Activated CD8-positive, alpha-beta memory T cell treated with anti-CD3 and anti-CD28 coated beads for 4 hours (primary cell): ENCODE measurements around the gene ADCY1.
"Not testable (repeated sequence)": the region's sequence is repeated elsewhere in the genome, so short reads cannot be mapped to it uniquely, and the experiment has no call there.

ENCODE experiments used
- DNase-seq, 2 donors: peaks; one replicate each; pipeline ENCODE4 v3.0.0-alpha.2; 2020; ENCODE audit warnings: low read depth in 2 of 2

ADCY1 gene

GRCh38 chr7:45712872-45713668, 138.9 kb downstream of the ADCY1 start:
- DNase-seq, result no peak

DNA sequence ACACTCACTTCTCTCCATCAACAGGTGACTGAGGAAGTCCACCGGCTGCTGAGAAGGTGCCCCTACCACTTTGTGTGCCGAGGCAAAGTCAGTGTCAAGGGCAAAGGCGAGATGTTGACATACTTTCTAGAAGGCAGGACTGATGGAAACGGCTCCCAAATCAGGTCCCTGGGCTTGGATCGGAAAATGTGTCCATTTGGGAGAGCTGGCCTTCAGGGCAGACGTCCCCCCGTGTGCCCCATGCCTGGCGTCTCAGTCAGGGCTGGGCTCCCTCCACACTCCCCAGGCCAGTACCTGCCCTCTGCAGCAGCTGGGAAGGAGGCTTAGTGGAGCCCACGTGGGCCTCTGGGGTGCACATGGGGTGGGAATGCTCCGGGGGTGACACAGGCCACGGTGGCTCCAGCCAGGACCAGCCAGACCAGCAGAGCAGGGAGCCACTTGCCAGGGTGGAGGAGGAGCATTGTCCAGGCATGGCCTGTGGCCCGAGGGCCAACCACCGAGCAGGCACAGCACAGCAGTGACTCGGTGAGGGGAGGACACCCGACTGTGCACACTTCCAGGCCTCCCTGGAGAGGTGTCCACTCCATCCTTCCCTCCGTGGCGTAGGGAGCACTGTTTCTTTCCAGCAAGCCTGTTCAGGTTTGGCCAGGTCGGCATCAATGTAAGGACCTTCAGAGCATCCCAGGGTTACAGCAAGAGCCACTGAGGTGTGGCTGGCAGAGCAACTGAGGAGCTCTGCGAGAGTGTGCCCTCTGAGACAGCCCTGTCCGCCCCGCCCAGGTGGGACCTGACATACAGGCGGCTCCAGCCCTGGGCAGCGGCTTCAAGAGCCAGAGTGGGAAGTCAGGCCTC, 139.7 kb downstream of the ADCY1 start:
- no peak for DNase-seq

- no peak for DNase-seq
These were observed 140.3 kb downstream of the ADCY1 start for GRCh38 chr7:45714521-45714820.

DNA sequence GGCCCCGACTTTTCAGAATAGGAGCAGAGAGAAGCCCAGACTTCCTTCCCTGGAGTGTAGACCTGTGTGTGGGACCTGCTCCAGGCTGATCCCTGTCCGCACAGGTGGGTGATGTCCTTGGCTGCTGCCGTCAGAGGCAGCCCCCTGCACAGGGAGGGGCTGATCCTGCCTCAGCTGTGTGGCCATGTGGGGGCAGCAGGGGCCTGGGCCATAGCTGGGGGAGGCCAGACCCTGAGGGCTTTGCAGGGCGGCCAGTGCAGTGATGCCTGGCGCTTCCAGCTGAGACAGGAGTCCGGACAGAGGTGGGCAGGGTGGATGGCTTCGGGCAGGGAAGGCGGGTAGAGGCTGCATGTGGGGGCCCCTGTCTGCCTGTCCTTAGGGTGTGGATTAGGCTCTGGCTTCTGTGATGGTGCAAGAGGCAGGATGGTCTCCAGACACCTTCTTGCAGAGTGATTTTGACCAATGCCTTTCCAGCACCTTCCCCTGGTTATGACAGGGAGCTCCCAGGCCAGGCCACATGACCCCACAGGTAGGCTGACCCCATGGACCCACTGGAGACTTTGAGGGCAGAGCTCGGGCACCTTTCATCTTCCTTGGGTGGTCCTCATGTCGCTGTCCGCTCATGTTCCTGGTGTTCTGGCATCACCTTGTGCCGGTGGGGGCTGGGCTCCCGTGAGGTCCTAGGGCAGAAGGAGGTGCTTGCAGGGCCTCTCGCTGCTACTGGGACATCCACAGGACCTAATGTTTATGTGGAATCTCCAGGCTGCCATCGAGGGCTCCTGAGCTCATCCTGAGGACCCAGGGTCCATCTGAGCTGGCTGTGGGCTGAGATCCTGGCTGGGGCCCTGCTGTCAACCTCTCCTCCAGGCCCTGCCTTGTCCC, 141.5 kb downstream of the ADCY1 start:
- no peak for DNase-seq

GRCh38 chr7:45716380-45717203, 142.4 kb downstream of the ADCY1 start:
- no peak for DNase-seq

- no peak for DNase-seq
These were observed 143.5 kb downstream of the ADCY1 start for GRCh38 chr7:45717537-45718235.

DNA sequence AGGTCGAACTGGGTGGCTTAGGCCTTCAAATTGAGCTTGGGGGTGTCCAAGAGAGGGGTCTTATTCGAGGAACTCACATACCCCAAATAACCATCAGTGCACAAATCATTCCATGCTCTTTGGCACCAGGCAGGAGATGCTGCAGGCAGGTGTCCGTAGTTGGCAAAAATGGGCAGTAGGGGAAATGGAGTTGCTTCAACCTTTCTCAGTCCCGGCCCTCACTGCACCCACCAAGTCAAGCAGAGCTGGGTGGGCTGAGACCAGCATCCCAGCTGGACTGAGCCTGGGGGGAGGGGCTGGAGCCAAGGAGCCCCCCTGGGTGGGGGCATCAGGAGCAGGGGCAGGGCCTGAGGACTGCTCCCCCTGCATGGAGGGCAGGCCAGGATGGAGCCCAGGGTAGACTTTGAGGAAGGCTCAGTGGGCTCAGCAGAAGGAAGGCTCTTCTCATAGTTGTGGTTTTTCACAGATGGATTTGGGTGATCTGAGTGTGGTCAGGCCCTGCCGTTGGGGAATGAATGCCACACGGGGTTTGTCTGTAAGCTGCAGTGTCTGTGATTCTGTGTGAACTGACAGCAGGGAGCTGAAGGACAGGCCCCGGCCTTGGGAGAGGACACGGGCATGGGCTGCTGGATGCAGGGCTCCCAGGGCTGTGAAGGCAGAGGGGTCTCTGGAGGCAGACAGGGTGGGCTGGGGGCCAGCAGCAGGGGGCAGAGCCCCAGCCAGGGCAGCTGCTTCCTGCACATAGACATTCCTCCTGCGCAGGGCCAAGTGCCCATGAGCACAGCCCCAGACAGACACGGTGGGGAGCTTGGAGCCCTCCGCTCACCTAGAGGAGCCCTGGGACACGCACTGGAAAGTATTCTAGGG, 144.5 kb downstream of the ADCY1 start:
- DNase-seq, result no peak

- DNase-seq, result no peak
These were observed 146.8 kb downstream of the ADCY1 start for GRCh38 chr7:45720989-45721388.

DNA sequence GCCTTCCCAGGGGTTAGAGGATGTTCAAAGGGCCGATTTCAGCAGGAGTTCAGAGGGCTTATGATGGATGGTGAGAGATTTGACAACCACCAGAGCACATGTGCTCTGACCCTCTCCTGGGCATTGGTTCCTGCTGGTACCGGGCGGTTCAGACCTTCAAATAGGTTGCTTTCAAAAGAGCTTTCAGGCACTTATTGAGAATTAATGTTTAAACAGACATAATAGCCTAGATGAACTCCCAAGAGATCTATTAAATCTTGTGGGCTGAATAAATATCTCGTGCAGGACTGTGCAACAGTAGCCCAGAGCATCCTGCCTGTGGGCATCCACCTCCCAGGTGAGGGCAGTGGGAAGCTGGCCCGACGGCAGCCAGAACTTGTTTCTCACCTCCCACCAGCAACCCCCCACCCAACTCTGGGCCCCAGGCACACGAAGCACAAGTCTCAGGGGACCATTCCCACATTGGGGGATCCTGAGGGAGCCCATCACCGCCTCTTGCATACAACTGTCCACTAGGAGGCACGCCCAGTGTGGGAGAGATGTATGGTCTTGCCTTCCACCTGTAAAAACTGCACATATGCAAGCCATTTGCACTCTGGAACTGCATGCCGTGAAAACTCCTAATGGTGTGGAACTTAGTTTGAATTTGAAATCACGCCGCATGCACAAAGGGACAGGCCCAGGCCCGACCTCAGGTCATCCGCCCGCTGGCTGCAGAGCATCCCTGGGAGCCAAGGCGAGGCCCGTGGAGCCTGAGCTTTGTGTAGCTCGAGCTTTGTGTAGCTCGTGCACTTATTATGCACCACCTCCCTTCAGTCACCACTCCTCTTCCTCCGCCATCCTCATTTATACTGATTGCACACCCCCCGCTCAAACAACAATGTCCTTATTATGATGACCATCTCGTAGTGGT, 147.8 kb downstream of the ADCY1 start:
- no peak for DNase-seq

DNA sequence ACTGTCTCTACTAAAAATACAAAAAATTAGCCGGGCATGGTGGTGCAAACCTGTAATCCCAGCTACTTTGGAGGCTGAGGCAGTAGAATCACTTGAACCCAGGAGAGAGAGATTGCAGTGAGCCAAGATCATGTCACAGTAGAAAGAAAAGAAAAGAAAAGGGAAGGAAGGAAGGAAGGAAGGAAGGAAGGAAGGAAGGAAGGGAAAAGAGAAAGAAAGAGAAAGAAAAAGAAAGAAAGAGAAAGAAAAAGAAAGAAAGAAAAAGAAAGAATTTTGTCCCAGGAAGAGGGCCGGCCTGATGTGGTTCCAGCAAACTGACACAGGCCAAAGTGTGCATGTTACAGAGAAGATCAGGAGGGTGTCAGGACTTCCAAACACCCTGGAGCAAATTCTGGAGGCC, 151.1 kb downstream of the ADCY1 start:
- DNase-seq, result not testable (repeated sequence)

DNA sequence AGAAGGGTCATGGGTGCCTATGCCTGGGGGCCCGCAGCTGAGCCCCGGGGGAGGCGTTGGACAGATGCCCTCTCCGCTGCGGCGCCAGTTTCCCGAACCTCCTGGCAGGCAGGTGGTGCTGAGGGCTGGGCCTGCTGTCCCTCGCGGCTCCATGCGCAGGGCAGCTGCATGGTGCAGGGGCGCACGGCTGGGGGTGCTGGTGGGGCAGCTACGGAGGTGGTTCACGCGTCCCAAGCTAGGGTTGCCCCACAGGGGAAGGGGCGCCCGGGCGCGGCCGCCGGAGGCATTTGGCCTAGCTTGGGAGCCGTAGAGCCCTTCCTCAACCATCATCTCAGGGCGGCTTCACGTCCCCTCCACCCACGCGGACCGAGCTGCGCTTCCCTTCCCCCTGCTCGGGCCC, 152.7 kb downstream of the ADCY1 start:
- no peak for DNase-seq

DNA sequence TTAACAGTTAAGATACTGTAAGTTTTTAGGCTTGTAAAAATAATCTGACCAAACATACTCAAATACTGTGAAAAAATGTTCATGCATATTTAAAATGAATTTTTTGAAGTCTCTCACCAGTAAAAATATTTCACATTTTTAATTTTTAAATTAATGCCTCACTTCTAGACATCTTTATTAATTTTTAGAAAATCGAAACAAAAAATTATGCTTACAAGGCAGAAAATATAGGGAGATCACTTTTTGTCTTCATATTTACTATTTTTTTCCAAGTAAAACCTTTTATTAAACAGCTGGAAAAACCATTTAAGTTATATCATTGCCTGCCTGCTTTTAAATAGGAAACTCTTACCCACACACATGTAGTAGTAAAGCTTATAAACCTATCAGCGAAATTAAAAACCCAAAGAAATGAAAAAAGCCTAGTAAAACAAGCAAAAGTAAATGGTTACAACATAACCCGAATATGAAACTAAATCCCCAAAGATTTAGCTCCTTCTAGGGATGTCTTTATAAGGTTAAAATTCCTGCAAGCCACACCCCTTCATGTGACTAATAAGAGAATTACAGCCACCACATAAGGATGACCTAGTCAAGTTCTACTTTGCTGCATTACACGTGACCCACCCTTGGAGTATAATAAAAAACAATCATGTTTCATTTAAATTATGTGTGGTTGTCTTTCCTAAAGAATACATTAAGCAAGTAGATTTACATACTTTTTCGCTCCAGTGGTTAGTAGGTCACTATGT, 157.7 kb downstream of the ADCY1 start:
- not testable (repeated sequence) for DNase-seq

GRCh38 chr7:45738920-45739319, 164.8 kb downstream of the ADCY1 start:
- not testable (repeated sequence) for DNase-seq

GRCh38 chr7:45740573-45740972, 166.4 kb downstream of the ADCY1 start:
- not testable (repeated sequence) for DNase-seq

DNA sequence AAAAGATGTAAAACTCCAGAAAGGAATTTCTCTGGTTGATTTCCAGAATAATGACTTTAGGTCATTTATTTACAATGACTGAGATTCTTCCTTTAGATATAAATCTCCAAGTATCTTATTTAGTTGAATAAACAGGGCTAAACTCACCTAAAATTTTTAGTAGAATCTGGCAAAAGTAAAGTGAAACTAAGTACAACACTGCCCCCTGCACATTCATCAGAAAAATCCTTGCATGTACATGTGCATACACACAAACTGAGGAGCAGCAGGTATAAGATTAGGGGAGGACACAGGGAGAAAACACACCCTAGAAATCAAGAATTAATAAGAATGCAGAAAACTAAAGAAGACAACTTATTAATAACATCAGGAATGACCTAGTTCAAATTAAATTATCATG, 174.8 kb downstream of the ADCY1 start:
- DNase-seq, result not testable (repeated sequence)

DNA sequence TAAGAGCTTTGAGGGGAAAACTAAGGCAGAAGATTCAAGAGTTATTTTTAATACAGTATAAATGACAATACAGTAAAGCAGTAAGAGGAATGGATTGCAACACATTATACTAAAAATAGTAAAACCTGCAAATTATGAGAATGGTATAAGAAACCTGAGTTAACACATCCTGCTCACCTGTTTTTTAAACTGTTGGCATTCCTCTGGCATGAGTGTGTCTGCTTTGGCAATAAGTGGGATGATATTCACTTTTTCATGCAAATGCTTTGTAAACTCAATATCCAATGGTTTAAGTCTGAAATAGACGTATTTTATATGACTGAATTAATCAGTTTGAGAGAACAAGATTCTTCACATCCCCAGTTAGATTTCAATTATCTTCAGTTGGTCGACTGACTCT, 177.2 kb downstream of the ADCY1 start:
- not testable (repeated sequence) for DNase-seq

GRCh38 chr7:45756333-45756732, 182.2 kb downstream of the ADCY1 start:
- not testable (repeated sequence) for DNase-seq

DNA sequence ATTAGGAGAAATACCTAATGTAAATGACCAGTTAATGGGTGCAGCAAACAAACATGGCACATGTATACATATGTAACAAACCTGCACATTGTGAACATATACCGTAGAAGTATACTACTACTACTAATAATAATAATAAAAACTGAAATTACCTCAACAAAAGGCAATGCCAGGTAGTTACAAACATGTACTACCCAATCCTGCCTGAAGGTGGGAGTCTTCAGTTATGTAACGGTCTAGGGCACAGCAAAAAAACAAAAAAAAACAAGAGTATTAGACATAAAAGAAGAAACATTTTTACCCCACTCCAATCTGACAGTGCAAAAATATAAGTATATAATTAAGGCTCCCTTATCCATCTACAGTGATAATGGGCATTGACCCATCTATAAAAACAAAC, 182.6 kb downstream of the ADCY1 start:
- DNase-seq, result not testable (repeated sequence)
